ENCODE data around the gene HOXA13.

HOXA13 gene

DNA sequence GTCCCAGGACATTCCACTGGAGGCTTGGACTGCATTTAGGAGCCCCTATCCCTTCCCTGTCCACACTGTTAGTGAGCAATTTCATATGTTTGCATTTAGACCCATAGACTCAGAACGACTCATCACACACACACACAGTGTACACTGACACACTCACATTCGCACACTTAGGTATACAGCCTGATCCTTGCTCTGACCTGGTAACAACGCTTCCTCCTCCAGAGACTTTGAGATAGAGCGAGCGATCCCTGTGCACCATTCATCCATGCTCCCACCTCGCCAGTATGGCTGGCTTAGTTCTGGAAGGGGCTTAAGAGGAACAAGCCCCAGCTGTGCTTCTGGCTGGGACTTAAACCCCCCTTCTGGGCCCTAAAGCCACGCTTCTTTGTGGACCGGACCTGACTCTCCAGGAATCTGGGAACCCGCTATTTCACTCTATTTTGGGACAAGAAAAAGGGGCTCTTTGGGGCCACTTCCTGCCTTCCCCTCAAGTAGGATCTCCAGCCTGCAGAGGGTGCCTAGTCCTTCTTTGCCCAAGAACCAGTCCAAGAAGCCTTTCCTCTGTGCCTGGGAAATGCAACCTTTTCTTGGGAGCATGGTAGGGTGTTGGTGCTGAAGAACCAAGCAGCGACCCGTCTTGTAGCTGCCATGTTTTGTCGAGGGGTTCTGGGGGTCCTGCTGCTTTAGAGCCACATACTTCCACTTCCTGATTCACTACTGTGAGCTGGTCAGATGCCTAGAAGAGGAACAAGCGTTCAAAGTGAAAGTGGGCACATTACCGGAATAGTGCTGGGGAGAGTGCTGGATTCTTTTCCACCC is 1.1 kb upstream of the HOXA13 start:
- H3K4me3 ChIP-seq (ENCODE audit: low read depth, low read length): no peak overlapping the region

DNA sequence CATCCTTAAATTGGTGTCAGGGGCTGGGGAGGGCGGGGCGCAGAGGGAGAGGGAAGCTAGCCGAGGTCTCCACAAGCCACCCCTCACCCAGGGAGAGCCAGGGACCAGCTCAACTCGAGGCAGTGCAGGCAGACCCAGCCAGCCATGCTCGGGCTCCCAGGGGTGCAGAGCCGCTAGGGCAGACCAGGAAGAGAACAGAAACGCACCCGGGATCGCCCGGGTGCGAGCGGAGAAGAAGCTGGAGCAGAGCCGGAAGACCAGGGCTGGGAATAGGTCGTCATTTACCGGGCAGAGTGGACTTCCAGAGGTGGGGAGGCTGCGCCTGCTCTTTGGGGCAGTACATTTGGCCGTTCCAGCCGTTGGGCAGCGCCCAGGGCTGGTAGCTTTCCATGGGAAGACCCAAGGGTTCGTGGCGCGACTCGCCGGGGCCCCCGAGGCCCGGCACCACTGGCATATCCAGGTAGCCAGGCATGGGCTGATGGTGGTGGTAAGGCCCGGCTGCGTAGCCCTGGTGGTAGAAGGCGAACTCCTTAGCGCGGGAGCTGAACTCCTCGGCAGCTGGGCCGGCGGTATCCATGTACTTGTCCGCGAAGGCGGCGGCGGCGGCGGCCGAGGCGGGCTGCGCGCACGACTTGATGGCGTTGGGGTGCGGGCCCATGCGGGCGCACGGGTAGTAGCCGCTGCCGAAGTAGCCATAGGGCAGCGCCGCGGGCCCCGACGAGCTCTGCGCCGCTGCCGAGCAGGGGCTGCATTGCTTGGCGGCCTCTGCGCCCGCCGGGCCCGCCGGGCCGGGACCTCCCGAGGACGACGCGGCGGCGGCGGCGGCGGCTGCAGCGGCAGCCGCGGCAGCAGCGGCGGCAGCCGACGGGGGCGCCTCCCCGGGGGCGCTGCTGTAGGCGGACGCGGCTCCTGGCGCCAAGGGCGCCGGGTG is 755 bp downstream of the HOXA13 start:
- H3K4me3 ChIP-seq (ENCODE audit: low read depth, low read length): no peak overlapping the region
- DNase-seq (ENCODE audit: low read depth): no peak
- TF ChIP-seq, protein P1, sequence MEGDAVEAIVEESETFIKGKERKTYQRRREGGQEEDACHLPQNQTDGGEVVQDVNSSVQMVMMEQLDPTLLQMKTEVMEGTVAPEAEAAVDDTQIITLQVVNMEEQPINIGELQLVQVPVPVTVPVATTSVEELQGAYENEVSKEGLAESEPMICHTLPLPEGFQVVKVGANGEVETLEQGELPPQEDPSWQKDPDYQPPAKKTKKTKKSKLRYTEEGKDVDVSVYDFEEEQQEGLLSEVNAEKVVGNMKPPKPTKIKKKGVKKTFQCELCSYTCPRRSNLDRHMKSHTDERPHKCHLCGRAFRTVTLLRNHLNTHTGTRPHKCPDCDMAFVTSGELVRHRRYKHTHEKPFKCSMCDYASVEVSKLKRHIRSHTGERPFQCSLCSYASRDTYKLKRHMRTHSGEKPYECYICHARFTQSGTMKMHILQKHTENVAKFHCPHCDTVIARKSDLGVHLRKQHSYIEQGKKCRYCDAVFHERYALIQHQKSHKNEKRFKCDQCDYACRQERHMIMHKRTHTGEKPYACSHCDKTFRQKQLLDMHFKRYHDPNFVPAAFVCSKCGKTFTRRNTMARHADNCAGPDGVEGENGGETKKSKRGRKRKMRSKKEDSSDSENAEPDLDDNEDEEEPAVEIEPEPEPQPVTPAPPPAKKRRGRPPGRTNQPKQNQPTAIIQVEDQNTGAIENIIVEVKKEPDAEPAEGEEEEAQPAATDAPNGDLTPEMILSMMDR (IDR thresholded peaks at IDR 0.05; ENCODE audit: low read depth, low read length, missing control alignments): no peak

More for the DNA sequence above, 1.1 kb upstream of the HOXA13 start:
- TF ChIP-seq, protein P1 (IDR thresholded peaks at IDR 0.05; ENCODE audit: low read depth, low read length, missing control alignments): no peak
- DNase-seq (ENCODE audit: low read depth): no peak

DNA sequence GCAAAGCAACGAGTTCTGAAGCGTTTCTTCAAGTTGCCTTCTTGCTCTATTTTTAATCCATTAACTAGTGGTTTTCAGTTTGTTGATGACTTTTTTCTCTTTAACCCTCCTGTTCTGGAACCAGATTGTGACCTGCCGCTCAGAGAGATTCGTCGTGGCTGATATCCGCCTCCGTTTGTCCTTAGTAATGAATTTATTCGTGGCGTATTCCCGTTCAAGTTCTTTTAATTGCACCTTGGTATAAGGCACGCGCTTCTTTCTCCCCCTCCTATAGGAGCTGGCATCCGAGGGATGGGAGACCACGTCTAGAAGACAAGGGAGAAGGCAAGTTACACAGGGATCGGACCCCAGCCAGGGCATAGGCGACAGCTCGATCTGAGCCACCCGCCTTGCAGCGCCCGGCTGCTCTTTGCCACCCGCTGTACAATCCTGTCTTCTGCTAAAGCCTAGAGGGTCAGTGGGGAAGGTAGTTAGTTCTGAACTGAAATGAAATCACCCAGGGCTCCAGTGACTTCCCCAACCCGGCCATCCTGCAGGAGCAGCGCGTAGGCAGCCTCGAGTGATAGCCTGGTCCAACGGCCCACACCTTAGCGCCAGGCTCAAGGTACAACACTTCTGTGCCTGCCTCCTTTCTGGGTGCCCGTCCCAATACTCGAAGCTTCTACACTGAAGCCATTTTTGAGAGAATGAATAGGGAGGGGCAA is 1.6 kb downstream of the HOXA13 start:
- no peak overlapping the region for H3K4me3 ChIP-seq (ENCODE audit: low read depth, low read length)
- DNase-seq (ENCODE audit: low read depth): no peak
- TF ChIP-seq, protein P1 (IDR thresholded peaks at IDR 0.05; ENCODE audit: low read depth, low read length, missing control alignments): no peak

DNA sequence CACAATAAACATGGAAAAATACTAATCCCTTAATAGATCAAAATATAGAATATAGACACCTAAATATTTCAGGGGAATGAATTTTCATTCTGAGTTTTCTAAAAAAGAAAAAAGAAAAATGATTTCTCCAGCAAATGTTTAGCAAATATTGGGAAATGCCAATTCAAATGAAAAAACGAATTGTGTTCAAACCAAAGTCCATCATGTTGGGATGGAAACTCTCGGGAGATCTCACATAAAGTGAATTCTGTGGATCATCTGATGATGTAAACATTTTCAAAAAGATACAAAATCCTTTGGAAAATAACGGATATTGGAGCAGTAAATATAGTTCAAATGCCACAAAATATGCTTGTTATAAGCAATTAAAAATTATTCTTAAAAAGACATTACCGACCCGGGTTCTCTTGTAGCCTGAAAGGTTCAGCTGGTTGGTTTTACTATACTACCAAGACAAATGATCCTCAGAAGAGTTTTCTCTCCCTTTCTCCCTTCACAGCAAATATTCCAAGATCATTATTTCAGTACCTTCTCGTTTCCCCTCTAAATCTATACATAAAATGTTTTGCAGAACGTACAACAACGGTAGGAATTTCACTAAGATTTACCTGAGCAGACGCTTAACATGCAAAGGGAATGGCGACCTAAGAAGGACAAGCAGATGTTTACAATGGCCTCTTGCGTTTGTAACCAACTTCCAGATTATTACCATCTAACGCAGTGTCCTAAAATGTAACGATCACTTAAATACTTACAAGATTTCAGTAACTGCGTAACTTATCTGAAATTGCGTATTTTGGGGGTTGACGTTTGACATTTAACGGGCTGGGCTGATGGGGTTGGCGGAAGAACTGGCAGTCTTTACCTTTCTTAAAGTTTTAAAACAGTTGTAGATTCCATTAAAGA is 2.5 kb downstream of the HOXA13 start:
- no peak overlapping the region for H3K4me3 ChIP-seq (ENCODE audit: low read depth, low read length)
- TF ChIP-seq, protein P1 (IDR thresholded peaks at IDR 0.05; ENCODE audit: low read depth, low read length, missing control alignments): no peak
- no peak for DNase-seq (ENCODE audit: low read depth)

DNA sequence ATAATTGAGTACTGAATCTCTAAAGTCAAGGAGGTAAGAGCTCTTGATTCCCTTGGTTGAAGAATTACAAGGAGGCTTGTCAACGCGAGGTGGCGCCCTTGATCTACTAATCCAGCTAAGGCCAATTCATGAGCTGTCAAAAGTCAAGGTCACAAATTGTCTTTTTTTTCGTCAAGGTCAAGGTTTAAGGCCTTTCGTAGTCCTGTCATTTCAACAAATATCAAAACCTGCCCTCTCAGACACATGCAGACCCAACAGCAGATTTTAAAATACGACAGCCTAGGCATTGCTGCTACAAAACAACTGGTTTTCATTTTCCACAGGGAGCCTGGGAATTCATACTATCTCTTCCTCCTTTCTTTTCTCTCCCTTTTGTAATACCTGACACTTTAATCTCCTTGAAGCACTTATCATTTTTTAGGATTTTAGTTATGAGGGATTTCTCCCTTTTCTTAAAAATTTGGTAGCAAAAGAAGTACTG is 3.6 kb downstream of the HOXA13 start:
- H3K4me3 ChIP-seq (ENCODE audit: low read depth, low read length): no peak overlapping the region
- peak; percentile 46 for DNase-seq (ENCODE audit: low read depth)
- TF ChIP-seq, protein P1 (IDR thresholded peaks at IDR 0.05; ENCODE audit: low read depth, low read length, missing control alignments): peak; percentile 68

Data from GM12864 (cell line).